Measurements from ENCODE around the gene SBK2. TPM values are rescaled to one million over a fixed set of nuclear protein-coding genes. Genes with fewer than 3 reads are reported as not detected.

SBK2 gene
- total and polyA plus RNA-seq, 2 experiments from 2014 or later = 1.1 to 2.0 TPM

- Histone ChIP-seq H3K4me3 (peak overlapping the region; percentile 54), H3K27ac (ENCODE audit: low read depth) (peak overlapping the region; percentile 48)
Observed at GRCh38 chr19:55549500-55550320, 12.8 kb upstream of the SBK2 start.

More at GRCh38 chr19:55549500-55550320, 12.8 kb upstream of the SBK2 start:
- H3K4me2 ChIP-seq = peak overlapping the region; percentile 73
- no peaks in the 10 kb centered on the region for H3K79me2 ChIP-seq (replicated peaks; ENCODE audit: insufficient read depth)
- DNase-seq (ENCODE audit: low spot score) = peak; percentile 83
- H3K36me3 ChIP-seq (ENCODE audit: insufficient read depth) = no peaks in the 10 kb centered on the region
- no peaks in the 10 kb centered on the region for H3K27me3 ChIP-seq (ENCODE audit: insufficient read depth)
- no peaks in the 10 kb centered on the region; the same call in 1 of the 2 replicates for H3F3A ChIP-seq (replicated peaks; ENCODE audit: low read depth)
- H3K27me3 Mint-ChIP-seq (ENCODE audit: insufficient read depth, low read depth, poor library complexity) = peaks cover 24% of the 10 kb centered on the region
- H3K36me3 Mint-ChIP-seq (ENCODE audit: low read depth) = no peaks in the 10 kb centered on the region
- H3K4me1 Mint-ChIP-seq = peaks cover 52% of the 10 kb centered on the region
- TF ChIP-seq REST (IDR thresholded peaks at IDR 0.05; ENCODE audit: unreplicated experiment) (no peak), CTCF (conservative IDR thresholded peaks at IDR 0.05; ENCODE audit: low read depth in 2 of 2) (peak in 1 of 2 experiments; percentile 14; a peak in 1 of 4 replicates)
- no peaks in the 10 kb centered on the region for H3K9me2 ChIP-seq (ENCODE audit: insufficient read depth)
- peak overlapping the region; percentile 61; the same call in 1 of the 2 replicates for H3K27ac Mint-ChIP-seq
- H2AFZ ChIP-seq = peak overlapping the region; percentile 75
- H3K9me3 Mint-ChIP-seq = no peaks in the 10 kb centered on the region; the same call in 2 of the 3 replicates
- peak overlapping the region; percentile 76 for H3K4me3 Mint-ChIP-seq
- peaks cover 17% of the 10 kb centered on the region for H3K4me1 ChIP-seq (ENCODE audit: insufficient read depth)
- peak; percentile 82 for ATAC-seq
- H4K20me1 ChIP-seq (replicated peaks; ENCODE audit: insufficient read depth) = no peaks in the 10 kb centered on the region
